SU-DHL-6 (cell line): ENCODE data around the gene TMEM132A.

ENCODE experiments used
- EZH2phosphoT487 ChIP-seq: fragments of 200-600 bp; sonication (generic), shearing (Covaris generic); conservative IDR thresholded peaks from 2 replicates; pipeline ENCODE4 v1.6.1; 2018; ENCODE audit warnings: mild to moderate bottlenecking, antibody characterized with exemption, low read length, moderate library complexity, mixed read lengths
- TF ChIP-seq, protein P1 (sequence below): fragments of 200-600 bp; sonication (generic); IDR thresholded peaks from one replicate; pipeline ENCODE4 v1.5.1; 2017; ENCODE audit warnings: antibody characterized with exemption, mild to moderate bottlenecking, low read length, moderate library complexity; ENCODE audit not compliant: insufficient read depth, poor library complexity, severe bottlenecking

DNA sequence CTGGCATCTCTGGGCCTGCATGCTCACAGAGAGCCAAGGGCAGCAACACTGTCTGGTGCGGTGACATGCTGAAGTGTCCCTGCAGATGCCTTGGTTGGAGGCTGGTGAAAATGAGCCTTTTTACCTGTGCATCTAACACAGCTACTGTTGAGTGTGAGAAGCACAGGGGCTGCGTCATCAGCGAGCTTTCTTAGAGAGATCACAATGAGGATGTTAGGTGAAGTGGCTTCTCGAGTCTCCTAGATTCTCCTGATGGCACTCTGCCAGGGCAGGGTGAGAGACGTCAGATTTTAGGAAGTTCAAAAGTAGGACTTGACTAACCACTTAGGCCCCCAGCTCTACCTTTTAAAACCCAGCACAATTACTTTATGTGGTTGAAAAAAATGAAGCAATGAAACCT, 31.3 kb downstream of the TMEM132A start:
- TF ChIP-seq, protein P1, sequence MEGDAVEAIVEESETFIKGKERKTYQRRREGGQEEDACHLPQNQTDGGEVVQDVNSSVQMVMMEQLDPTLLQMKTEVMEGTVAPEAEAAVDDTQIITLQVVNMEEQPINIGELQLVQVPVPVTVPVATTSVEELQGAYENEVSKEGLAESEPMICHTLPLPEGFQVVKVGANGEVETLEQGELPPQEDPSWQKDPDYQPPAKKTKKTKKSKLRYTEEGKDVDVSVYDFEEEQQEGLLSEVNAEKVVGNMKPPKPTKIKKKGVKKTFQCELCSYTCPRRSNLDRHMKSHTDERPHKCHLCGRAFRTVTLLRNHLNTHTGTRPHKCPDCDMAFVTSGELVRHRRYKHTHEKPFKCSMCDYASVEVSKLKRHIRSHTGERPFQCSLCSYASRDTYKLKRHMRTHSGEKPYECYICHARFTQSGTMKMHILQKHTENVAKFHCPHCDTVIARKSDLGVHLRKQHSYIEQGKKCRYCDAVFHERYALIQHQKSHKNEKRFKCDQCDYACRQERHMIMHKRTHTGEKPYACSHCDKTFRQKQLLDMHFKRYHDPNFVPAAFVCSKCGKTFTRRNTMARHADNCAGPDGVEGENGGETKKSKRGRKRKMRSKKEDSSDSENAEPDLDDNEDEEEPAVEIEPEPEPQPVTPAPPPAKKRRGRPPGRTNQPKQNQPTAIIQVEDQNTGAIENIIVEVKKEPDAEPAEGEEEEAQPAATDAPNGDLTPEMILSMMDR = no peak
- no peak for TF ChIP-seq EZH2phosphoT487
